Tibial nerve (tissue), 4 donors: ENCODE results near the gene IER5. TPM values are rescaled to one million over a fixed set of nuclear protein-coding genes. Genes with fewer than 3 reads are reported as not detected.

ENCODE experiments used
- DNase-seq, 2 donors: peaks; one replicate each; pipeline ENCODE4 v3.0.0-alpha.2; 2019; ENCODE audit warnings: low spot score in 2 of 2
- H3K27ac ChIP-seq, 4 donors: fragments of 200-600 bp; sonication (generic) in 3 of 4; one replicate each; pipeline ENCODE4 v1.5.1; 2017 to 2019; ENCODE audit warnings: mild to moderate bottlenecking in 1 of 4
- H3K27me3 ChIP-seq, 2 donors: fragments of 200-600 bp; sonication (generic) in 1 of 2; one replicate each; pipeline versions ENCODE4 v1.5.1 to v1.6.0; 2017 to 2019
- H3K36me3 ChIP-seq, 3 donors: fragments of 200-600 bp; sonication (generic); one replicate each; pipeline ENCODE4 v1.5.1; 2018 to 2019
- H3K4me1 ChIP-seq, 4 donors: fragments of 200-600 bp; sonication (generic) in 3 of 4; one replicate each; pipeline ENCODE4 v1.5.1; 2017 to 2019
- H3K4me3 ChIP-seq, 4 donors: fragments of 200-600 bp; sonication (generic) in 3 of 4; one replicate each; pipeline ENCODE4 v1.5.1; 2017 to 2019; ENCODE audit warnings: mild to moderate bottlenecking in 1 of 4, moderate library complexity in 1 of 4
- H3K9me3 ChIP-seq, 4 donors: fragments of 200-600 bp; sonication (generic) in 3 of 4; one replicate each; pipeline ENCODE4 v1.5.1; 2017 to 2019
- EP300 ChIP-seq, 2 donors: sonication (generic); formaldehyde crosslinking; IDR thresholded peaks; one replicate each; pipeline ENCODE4 v1.6.1; 2017; ENCODE audit warnings: antibody characterized with exemption in 2 of 2, mild to moderate bottlenecking in 1 of 2
- POLR2A ChIP-seq, 2 donors: fragments of 450-650 bp; IDR thresholded peaks; one replicate each; pipeline ENCODE4 v1.6.1; 2017; ENCODE audit warnings: antibody characterized with exemption in 2 of 2, mild to moderate bottlenecking in 2 of 2, moderate library complexity in 2 of 2
- WGBS, 2 donors: methylation state at CpG; one replicate each; pipeline ENCODE4 v1.1.5; 2018; 5-methylcytosine and 5-hydroxymethylcytosine counted together
- total RNA-seq, 4 donors: library from RNA; depleted of rRNA; stranded (reverse); fragments of >200 nt; gene quantifications; one replicate each; pipeline ENCODE4 v1.1.0, GENCODE V29; 2016
- TF ChIP-seq, protein P1 (sequence below), 5 experiments: fragments of 200-600 bp in 3 of 5; fragments of 450-650 bp in 2 of 5; sonication (generic) in 3 of 5; IDR thresholded peaks; one replicate each; pipeline ENCODE4 v1.5.1; 2016 to 2019; ENCODE audit warnings: antibody characterized with exemption in 5 of 5, mild to moderate bottlenecking in 3 of 5, moderate library complexity in 2 of 5

Gene IER5
- total RNA-seq, 4 donors from 2014 or later, result 8.1 to 16.3 (median 13.1) TPM

- Histone ChIP-seq H3K27ac (no peak overlapping the region), H3K4me3 (no peak overlapping the region), H3K36me3 (no peaks in the 10 kb centered on the region), H3K27me3 (no peaks in the 10 kb centered on the region), H3K4me1 (peaks cover 0 to 10% (median 0%) of the 10 kb centered on the region in 4 donors), H3K9me3 (no peaks in the 10 kb centered on the region)
- TF ChIP-seq, protein P1, sequence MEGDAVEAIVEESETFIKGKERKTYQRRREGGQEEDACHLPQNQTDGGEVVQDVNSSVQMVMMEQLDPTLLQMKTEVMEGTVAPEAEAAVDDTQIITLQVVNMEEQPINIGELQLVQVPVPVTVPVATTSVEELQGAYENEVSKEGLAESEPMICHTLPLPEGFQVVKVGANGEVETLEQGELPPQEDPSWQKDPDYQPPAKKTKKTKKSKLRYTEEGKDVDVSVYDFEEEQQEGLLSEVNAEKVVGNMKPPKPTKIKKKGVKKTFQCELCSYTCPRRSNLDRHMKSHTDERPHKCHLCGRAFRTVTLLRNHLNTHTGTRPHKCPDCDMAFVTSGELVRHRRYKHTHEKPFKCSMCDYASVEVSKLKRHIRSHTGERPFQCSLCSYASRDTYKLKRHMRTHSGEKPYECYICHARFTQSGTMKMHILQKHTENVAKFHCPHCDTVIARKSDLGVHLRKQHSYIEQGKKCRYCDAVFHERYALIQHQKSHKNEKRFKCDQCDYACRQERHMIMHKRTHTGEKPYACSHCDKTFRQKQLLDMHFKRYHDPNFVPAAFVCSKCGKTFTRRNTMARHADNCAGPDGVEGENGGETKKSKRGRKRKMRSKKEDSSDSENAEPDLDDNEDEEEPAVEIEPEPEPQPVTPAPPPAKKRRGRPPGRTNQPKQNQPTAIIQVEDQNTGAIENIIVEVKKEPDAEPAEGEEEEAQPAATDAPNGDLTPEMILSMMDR (IDR thresholded peaks at IDR 0.05), result peak; percentile 36 to 71 (median 38)
- no peak for TF ChIP-seq POLR2A (IDR thresholded peaks at IDR 0.05)
- TF ChIP-seq EP300 (IDR thresholded peaks at IDR 0.05), result no peak
- peak in 1 of 2 donors; percentile 35 for DNase-seq
- 42 to 50% methylated on average over 6 of the region's 6 CpGs for WGBS, 2 donors
Measured at GRCh38 chr1:181083842-181084605, 4.5 kb upstream of the IER5 start.

GRCh38 chr1:181084606-181084969 lies 3.9 kb upstream of the IER5 start:
- no peak for DNase-seq
- TF ChIP-seq, protein P1 (IDR thresholded peaks at IDR 0.05), result no peak
- TF ChIP-seq POLR2A (IDR thresholded peaks at IDR 0.05) (no peak), EP300 (IDR thresholded peaks at IDR 0.05) (no peak)
- Histone ChIP-seq H3K27me3 (no peaks in the 10 kb centered on the region), H3K4me3 (no peak overlapping the region), H3K27ac (no peak overlapping the region), H3K36me3 (no peaks in the 10 kb centered on the region), H3K9me3 (no peaks in the 10 kb centered on the region), H3K4me1 (peaks cover 0 to 10% (median 0%) of the 10 kb centered on the region in 4 donors)
- 66 to 71% methylated on average over 4 of the region's 4 CpGs for WGBS, 2 donors

DNA sequence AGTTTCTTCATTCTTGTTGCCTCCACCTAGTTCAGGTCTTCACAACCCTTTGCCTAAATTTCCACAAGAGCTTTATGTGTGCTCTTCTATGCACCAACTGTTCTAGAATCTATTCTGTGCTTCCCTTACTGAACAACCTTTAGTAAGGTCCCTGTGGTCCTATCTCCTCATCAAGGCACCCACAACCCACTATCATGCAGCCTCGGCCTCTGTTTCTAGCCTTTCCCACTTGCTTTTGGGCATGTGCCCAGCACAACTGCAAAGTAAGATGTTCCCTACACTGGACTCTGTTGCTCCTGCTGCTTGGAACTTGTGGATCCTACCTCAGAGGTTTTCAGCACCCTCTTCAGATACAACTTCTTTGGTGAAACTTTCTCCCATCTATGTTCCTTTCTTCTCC lies 2.4 kb upstream of the IER5 start:
- peaks cover 0 to 24% (median 3%) of the 10 kb centered on the region in 4 donors for H3K4me1 ChIP-seq
- TF ChIP-seq, protein P1 (IDR thresholded peaks at IDR 0.05), result no peak
- TF ChIP-seq EP300 (IDR thresholded peaks at IDR 0.05), result no peak
- no peak for TF ChIP-seq POLR2A (IDR thresholded peaks at IDR 0.05)

DNA sequence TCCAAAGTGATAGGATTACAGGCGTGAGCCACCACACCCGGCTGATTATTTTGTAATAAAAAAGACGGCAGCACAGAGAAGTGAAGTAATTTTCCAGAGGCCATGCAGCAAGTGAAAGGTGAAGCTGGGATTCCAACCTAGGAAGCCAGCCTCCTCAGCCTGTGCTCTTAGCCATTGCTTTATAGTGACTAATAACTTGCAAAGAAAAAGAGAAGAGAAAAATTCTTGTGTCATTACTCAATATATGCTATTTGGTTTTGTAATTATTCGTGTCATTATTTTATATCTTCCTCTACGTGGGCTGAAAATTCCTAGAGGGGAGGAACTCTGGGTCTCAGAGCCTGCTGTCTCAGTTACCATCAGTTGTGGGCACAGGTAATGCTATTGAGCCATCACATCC lies 1.6 kb upstream of the IER5 start:
- TF ChIP-seq POLR2A (IDR thresholded peaks at IDR 0.05) (no peak), EP300 (IDR thresholded peaks at IDR 0.05) (no peak)
- TF ChIP-seq, protein P1 (IDR thresholded peaks at IDR 0.05), result no peak
- no peak overlapping the region for H3K4me3 ChIP-seq
- 66 to 68% methylated on average over 5 of the region's 5 CpGs for WGBS, 2 donors

More for the DNA sequence above, 2.4 kb upstream of the IER5 start:
- WGBS, 2 donors, result 85 to 100% methylated on average over 1 of the region's 1 CpG
- Histone ChIP-seq H3K27me3 (no peaks in the 10 kb centered on the region), H3K9me3 (no peaks in the 10 kb centered on the region), H3K27ac (no peak overlapping the region), H3K36me3 (no peaks in the 10 kb centered on the region), H3K4me3 (no peak overlapping the region)
- DNase-seq, result no peak

GRCh38 chr1:181087400-181087901 lies 1.0 kb upstream of the IER5 start:
- WGBS, 2 donors, result 70 to 76% methylated on average over 8 of the region's 8 CpGs
- no peaks in the 10 kb centered on the region for H3K9me3 ChIP-seq
- no peak overlapping the region for H3K4me3 ChIP-seq
- H3K4me1 ChIP-seq, result peaks cover 0 to 36% (median 8%) of the 10 kb centered on the region in 4 donors
- H3K36me3 ChIP-seq, result no peaks in the 10 kb centered on the region
- peak overlapping the region in 1 of 4 donors; percentile 88 for H3K27ac ChIP-seq
- no peaks in the 10 kb centered on the region for H3K27me3 ChIP-seq
- no peak for TF ChIP-seq POLR2A (IDR thresholded peaks at IDR 0.05)
- TF ChIP-seq, protein P1 (IDR thresholded peaks at IDR 0.05), result no peak
- peak in 1 of 2 donors; percentile 19 for TF ChIP-seq EP300 (IDR thresholded peaks at IDR 0.05)
- no peak for DNase-seq

More for the DNA sequence above, 1.6 kb upstream of the IER5 start:
- no peak for DNase-seq
- Histone ChIP-seq H3K36me3 (no peaks in the 10 kb centered on the region), H3K9me3 (no peaks in the 10 kb centered on the region), H3K27me3 (no peaks in the 10 kb centered on the region), H3K27ac (no peak overlapping the region), H3K4me1 (peaks cover 0 to 31% (median 8%) of the 10 kb centered on the region in 4 donors)
